C4-2B (cell line): ENCODE results near the gene ABCD2.

Source experiments
- ZFX ChIP-seq: fragments of 450-650 bp; IDR thresholded peaks from 2 replicates; pipeline ENCODE4 v1.6.1; 2017
- TF ChIP-seq, protein P1 (sequence below): fragments of 450-650 bp; conservative IDR thresholded peaks from 2 replicates; pipeline ENCODE4 v1.5.1; 2017; ENCODE audit warnings: mild to moderate bottlenecking

DNA sequence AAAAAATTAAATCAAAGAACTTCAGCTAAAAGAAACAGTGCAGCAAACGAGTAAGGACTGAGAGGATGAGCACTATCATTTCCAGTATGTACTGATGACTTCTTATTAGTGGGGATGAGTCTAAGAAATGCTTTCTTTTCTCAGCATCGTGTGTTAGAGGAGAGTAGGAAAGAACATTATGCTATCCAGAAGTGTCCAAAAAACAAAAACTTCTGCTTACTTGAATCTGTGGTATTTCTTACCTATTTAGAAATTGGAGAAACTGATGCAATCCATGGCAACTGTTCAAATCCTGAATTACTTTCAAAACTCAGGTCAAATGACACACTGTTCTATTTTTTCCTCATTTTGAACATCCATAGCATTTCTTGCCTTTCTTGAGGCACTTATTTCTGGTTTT lies 23.7 kb downstream of the ABCD2 start:
- TF ChIP-seq, protein P1, sequence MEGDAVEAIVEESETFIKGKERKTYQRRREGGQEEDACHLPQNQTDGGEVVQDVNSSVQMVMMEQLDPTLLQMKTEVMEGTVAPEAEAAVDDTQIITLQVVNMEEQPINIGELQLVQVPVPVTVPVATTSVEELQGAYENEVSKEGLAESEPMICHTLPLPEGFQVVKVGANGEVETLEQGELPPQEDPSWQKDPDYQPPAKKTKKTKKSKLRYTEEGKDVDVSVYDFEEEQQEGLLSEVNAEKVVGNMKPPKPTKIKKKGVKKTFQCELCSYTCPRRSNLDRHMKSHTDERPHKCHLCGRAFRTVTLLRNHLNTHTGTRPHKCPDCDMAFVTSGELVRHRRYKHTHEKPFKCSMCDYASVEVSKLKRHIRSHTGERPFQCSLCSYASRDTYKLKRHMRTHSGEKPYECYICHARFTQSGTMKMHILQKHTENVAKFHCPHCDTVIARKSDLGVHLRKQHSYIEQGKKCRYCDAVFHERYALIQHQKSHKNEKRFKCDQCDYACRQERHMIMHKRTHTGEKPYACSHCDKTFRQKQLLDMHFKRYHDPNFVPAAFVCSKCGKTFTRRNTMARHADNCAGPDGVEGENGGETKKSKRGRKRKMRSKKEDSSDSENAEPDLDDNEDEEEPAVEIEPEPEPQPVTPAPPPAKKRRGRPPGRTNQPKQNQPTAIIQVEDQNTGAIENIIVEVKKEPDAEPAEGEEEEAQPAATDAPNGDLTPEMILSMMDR, result no peak
- TF ChIP-seq ZFX, result no peak
